Lung (tissue), 12 donors: Measurements from ENCODE around the gene KRT2. TPM values are rescaled to one million over a fixed set of nuclear protein-coding genes. Genes with fewer than 3 reads are reported as not detected.

Source experiments
- ATAC-seq: fragments of 200-7000 bp; cut with Tn5 transposase; one replicate; pipeline ENCODE4 v1.9.1; 2020; ENCODE audit warnings: moderate number of reproducible peaks; ENCODE audit not compliant: insufficient read depth, low FRiP score
- DNase-seq, 3 donors: peaks; one replicate each; pipeline ENCODE4 v3.0.0-alpha.2; 2013 to 2017
- H3K27ac ChIP-seq, 2 donors: one replicate each; pipeline ENCODE4 v1.5.1; 2013; ENCODE audit warnings: mild to moderate bottlenecking in 2 of 2, moderate library complexity in 2 of 2, control low read depth in 1 of 2, inconsistent platforms in 1 of 2, low read depth in 1 of 2, low read length in 1 of 2
- H3K27me3 ChIP-seq, 3 donors: one replicate each; pipeline ENCODE4 v1.5.1; 2013; ENCODE audit warnings: low read length in 2 of 3; ENCODE audit not compliant: control insufficient read depth in 3 of 3, insufficient read depth in 3 of 3
- H3K36me3 ChIP-seq, 4 donors: one replicate each; pipeline ENCODE4 v1.5.1; 2013; ENCODE audit warnings: low read length in 4 of 4, mild to moderate bottlenecking in 1 of 4, moderate library complexity in 1 of 4; ENCODE audit not compliant: control insufficient read depth in 4 of 4, insufficient read depth in 4 of 4
- H3K4me1 ChIP-seq, 5 donors: one replicate each; pipeline ENCODE4 v1.5.1; 2013; ENCODE audit warnings: low read length in 5 of 5, mild to moderate bottlenecking in 2 of 5, moderate library complexity in 1 of 5; ENCODE audit not compliant: control insufficient read depth in 5 of 5, insufficient read depth in 5 of 5
- H3K4me3 ChIP-seq: one replicate; pipeline ENCODE4 v1.5.1; 2013; ENCODE audit warnings: mild to moderate bottlenecking, control low read depth, moderate library complexity
- H3K9ac ChIP-seq, 2 donors: one replicate each; pipeline ENCODE4 v1.5.1; 2013; ENCODE audit warnings: low read length in 2 of 2, control low read depth in 1 of 2; ENCODE audit not compliant: insufficient read depth in 1 of 2
- H3K9me3 ChIP-seq, 4 donors: one replicate each; pipeline ENCODE4 v1.5.1; 2013; ENCODE audit warnings: low read length in 3 of 4, mild to moderate bottlenecking in 1 of 4, moderate library complexity in 1 of 4; ENCODE audit not compliant: control insufficient read depth in 4 of 4, insufficient read depth in 3 of 4
- WGBS, 2 donors: extraction: QIAGEN DNeasy Blood & Tissue Kit; methylation state at CpG; one replicate each; pipeline ENCODE4 v1.1.7; 2013; 5-methylcytosine and 5-hydroxymethylcytosine counted together
- polyA plus RNA-seq, 2 donors: library from polyadenylated mRNA; stranded (reverse); fragments of 200-250 nt; gene quantifications; one replicate each; pipeline ENCODE4 v1.2.1, GENCODE V29; 2013
- total RNA-seq, 2 donors: library from RNA; depleted of rRNA in 1 of 2; stranded (reverse); fragments of >200 nt in 1 of 2; gene quantifications; one replicate each; pipeline ENCODE4 v1.2.1, GENCODE V29; 2014 to 2021
- TF ChIP-seq, protein P1 (sequence below): IDR thresholded peaks from 2 replicates; pipeline ENCODE4 v1.5.1; 2012; ENCODE audit warnings: mild to moderate bottlenecking; ENCODE audit errors: control extremely low read depth, extremely low read depth
- donor health status: control.
- donor health status: control.
- donor health status: Bipolar disorder and iron deficiency.
- donor health status: healthy.
- donor health status: DM: yes; HTN: yes; CAD: no.

KRT2 gene
- total and polyA plus RNA-seq, 4 donors: 0.03 TPM; not detected in 3

DNA sequence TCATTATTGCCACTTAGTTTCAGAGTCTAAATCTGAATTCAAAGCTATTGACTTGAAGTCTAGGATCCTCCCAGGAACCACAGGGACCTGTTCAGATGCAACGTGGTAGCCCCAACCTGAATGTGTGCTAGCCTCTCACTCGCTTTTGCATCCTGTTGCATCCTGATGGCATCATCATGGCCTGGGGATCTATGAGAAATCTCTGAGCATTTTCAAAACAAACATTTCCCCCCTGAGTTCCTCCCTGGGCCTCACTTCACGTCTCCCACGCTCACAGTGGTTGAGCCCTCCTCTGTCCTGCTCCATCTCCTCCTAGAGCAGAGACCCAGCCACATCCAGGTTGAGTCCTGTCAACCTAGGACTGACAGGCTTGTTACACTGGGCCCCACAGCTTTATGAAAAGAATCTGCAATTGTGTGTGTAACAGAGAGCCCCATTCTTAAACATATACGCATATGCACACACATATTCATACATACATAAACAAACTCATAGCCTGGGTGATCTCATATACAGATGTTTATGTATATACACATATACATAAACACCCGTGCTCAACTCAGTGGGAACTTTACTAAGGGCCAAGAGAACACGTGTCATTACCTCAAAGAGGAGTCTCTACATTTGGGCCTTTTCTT lies 45.3 kb downstream of the KRT2 start:
- Histone ChIP-seq H3K4me3 (no peak overlapping the region), H3K36me3 (no peaks in the 10 kb centered on the region), H3K4me1 (no peaks in the 10 kb centered on the region), H3K27ac (no peak overlapping the region), H3K27me3 (peaks cover under 1 to 40% (median 37%) of the 10 kb centered on the region in 3 donors), H3K9ac (no peak overlapping the region), H3K9me3 (peaks cover 0 to 1% (median 0%) of the 10 kb centered on the region in 4 donors)
- WGBS, 2 donors: 75 to 79% methylated on average over 7 of the region's 7 CpGs
- TF ChIP-seq, protein P1, sequence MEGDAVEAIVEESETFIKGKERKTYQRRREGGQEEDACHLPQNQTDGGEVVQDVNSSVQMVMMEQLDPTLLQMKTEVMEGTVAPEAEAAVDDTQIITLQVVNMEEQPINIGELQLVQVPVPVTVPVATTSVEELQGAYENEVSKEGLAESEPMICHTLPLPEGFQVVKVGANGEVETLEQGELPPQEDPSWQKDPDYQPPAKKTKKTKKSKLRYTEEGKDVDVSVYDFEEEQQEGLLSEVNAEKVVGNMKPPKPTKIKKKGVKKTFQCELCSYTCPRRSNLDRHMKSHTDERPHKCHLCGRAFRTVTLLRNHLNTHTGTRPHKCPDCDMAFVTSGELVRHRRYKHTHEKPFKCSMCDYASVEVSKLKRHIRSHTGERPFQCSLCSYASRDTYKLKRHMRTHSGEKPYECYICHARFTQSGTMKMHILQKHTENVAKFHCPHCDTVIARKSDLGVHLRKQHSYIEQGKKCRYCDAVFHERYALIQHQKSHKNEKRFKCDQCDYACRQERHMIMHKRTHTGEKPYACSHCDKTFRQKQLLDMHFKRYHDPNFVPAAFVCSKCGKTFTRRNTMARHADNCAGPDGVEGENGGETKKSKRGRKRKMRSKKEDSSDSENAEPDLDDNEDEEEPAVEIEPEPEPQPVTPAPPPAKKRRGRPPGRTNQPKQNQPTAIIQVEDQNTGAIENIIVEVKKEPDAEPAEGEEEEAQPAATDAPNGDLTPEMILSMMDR: no peak
- ATAC-seq (no peak), DNase-seq (peak in 1 of 3 donors; percentile 5)

DNA sequence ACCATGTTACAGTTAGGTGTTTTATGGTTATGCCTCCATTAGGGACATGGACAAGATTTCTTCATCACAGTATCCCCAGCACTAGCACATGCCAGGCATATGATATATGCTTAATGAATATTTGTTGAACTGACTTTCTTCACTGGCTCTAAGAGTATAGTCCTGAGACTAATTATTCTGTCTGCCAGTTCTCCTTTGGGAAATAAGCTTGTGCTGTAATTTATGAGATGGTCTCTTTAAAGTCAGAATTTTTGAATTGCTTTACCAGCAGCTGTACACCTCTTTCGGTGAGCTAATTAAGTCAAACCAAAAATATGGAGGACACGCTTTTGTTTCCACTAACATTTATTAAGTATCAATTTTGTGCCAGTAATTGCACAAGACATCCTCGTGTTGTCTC lies 45.9 kb downstream of the KRT2 start:
- 68 to 77% methylated on average over 3 of the region's 3 CpGs for WGBS, 2 donors
- Histone ChIP-seq H3K9me3 (peaks cover 0 to 2% (median 0%) of the 10 kb centered on the region in 4 donors), H3K36me3 (no peaks in the 10 kb centered on the region), H3K4me1 (no peaks in the 10 kb centered on the region), H3K4me3 (no peak overlapping the region), H3K9ac (no peak overlapping the region), H3K27ac (no peak overlapping the region), H3K27me3 (peaks cover 6 to 43% (median 37%) of the 10 kb centered on the region in 3 donors)
- ATAC-seq (no peak), DNase-seq (no peak)
- TF ChIP-seq, protein P1: no peak

DNA sequence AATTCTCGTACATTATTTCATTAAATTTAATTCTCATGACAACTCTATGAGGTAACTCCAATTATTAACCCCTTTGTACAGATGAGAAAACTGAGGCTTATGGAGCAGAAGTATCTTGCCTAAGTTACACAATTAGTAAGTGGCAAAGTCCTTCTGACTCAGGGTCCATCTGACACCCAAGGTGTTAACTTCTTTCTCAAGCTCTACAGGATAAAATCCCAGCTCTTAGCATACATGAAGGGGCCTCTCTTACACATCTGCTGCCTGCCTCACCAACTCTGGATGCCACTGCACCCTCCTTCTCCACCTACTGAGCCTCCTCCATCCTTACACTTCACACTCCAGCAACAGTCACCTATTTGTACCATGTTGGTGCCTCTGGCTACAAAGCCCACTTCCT lies 46.5 kb downstream of the KRT2 start:
- H3K9me3 ChIP-seq: peaks cover 0 to 4% (median 0%) of the 10 kb centered on the region in 4 donors
- H3K36me3 ChIP-seq: no peaks in the 10 kb centered on the region
- TF ChIP-seq, protein P1: no peak
- H3K27ac ChIP-seq: no peak overlapping the region
- no peak for ATAC-seq
- H3K4me3 ChIP-seq: no peak overlapping the region
- no peak for DNase-seq
- H3K4me1 ChIP-seq: no peaks in the 10 kb centered on the region
- WGBS, 2 donors: 77% methylated on average over 1 of the region's 1 CpG
- no peak overlapping the region for H3K9ac ChIP-seq
- peaks cover 6 to 48% (median 42%) of the 10 kb centered on the region in 3 donors for H3K27me3 ChIP-seq

DNA sequence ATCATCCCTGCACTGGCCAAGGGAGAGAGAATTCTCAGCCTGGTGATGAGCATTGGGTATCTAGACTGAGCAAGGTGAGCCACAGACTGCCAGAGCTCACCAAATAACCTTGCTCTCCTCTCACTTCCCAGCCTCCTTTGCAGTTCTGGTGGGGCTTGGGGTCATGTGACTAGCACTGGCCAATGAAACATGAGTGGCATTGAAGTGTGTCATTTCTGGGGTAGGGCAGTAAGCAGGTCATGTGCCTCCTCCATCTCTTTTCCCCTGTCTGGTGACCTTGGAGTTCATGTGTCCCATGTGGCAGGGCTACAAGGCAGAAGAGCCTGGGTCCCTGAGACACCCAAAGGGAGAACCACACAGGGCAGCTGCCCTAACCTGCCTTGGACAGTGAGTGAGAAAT lies 47.2 kb downstream of the KRT2 start:
- Histone ChIP-seq H3K36me3 (no peaks in the 10 kb centered on the region), H3K27me3 (peaks cover 6 to 55% (median 48%) of the 10 kb centered on the region in 3 donors), H3K4me3 (no peak overlapping the region), H3K9ac (no peak overlapping the region), H3K9me3 (peaks cover 0 to 4% (median 0%) of the 10 kb centered on the region in 4 donors), H3K27ac (no peak overlapping the region), H3K4me1 (no peaks in the 10 kb centered on the region)
- DNase-seq: no peak
- ATAC-seq: no peak
- TF ChIP-seq, protein P1: no peak
